Stimulated activated CD4-positive, alpha-beta T cell treated with anti-CD3 and anti-CD28 coated beads, Interleukin-15, amount 100 ng/mL, for 48 hours (primary cell): ENCODE results near the gene KBTBD2.
"Not testable (repeated sequence)": the region's sequence is repeated elsewhere in the genome, so short reads cannot be mapped to it uniquely, and the experiment has no call there.

Experiments
- DNase-seq, 2 donors: peaks; one replicate each; pipeline ENCODE4 v3.0.0-alpha.2; 2020; ENCODE audit warnings: low read depth in 2 of 2

KBTBD2 gene

GRCh38 chr7:32893207-32893524 lies 1.6 kb upstream of the KBTBD2 start:
- DNase-seq: no peak

- DNase-seq: no peak
These were observed 1.1 kb upstream of the KBTBD2 start for GRCh38 chr7:32892521-32893206.

GRCh38 chr7:32891800-32892520 lies 400 bp upstream of the KBTBD2 start:
- peak; percentile 98 for DNase-seq

- DNase-seq: no peak
These were observed 842 bp downstream of the KBTBD2 start for GRCh38 chr7:32890793-32891042.

- DNase-seq: no peak
These were observed 1.4 kb downstream of the KBTBD2 start for GRCh38 chr7:32890010-32890792.

- no peak for DNase-seq
These were observed 3.1 kb downstream of the KBTBD2 start for GRCh38 chr7:32888505-32888904.

GRCh38 chr7:32887395-32887794 lies 4.2 kb downstream of the KBTBD2 start:
- DNase-seq: no peak

GRCh38 chr7:32881074-32881982 lies 10.2 kb downstream of the KBTBD2 start:
- DNase-seq: no peak

GRCh38 chr7:32879460-32879859 lies 12.1 kb downstream of the KBTBD2 start:
- DNase-seq: no peak

GRCh38 chr7:32878023-32878422 lies 13.5 kb downstream of the KBTBD2 start:
- DNase-seq: not testable (repeated sequence)

GRCh38 chr7:32872421-32872820 lies 19.1 kb downstream of the KBTBD2 start:
- no peak for DNase-seq

- DNase-seq: no peak
These were observed 19.8 kb downstream of the KBTBD2 start for GRCh38 chr7:32871624-32872371.

- DNase-seq: no peak
These were observed 21.3 kb downstream of the KBTBD2 start for GRCh38 chr7:32870298-32870697.

GRCh38 chr7:32869716-32870115 lies 21.8 kb downstream of the KBTBD2 start:
- no peak for DNase-seq

GRCh38 chr7:32868116-32868515 lies 23.4 kb downstream of the KBTBD2 start:
- DNase-seq: no peak

GRCh38 chr7:32865448-32866030 lies 26.0 kb downstream of the KBTBD2 start:
- DNase-seq: no peak

GRCh38 chr7:32863872-32864271 lies 27.7 kb downstream of the KBTBD2 start:
- DNase-seq: not testable (repeated sequence)

- no peak for DNase-seq
These were observed 31.5 kb downstream of the KBTBD2 start for GRCh38 chr7:32860090-32860489.

GRCh38 chr7:32858648-32859047 lies 32.9 kb downstream of the KBTBD2 start:
- no peak for DNase-seq

GRCh38 chr7:32857063-32857462 lies 34.5 kb downstream of the KBTBD2 start:
- DNase-seq: not testable (repeated sequence)
